PFSK-1 (cell line): Measurements from ENCODE around the gene CCDC17.

ENCODE experiments used
- FOXP2 ChIP-seq: optimal IDR thresholded peaks from 2 replicates; pipeline ENCODE3; 2011; ENCODE audit warnings: borderline replicate concordance, control low read depth, inconsistent platforms; ENCODE audit not compliant: insufficient read depth; ENCODE audit errors: extremely low read length, extremely low read depth
- POLR2AphosphoS5 ChIP-seq: IDR thresholded peaks from 2 replicates; pipeline ENCODE4 v1.6.1; 2012; ENCODE audit warnings: low read depth, mild to moderate bottlenecking, control low read depth, low read length, moderate library complexity
- SIN3A ChIP-seq: IDR thresholded peaks from 2 replicates; pipeline ENCODE4 v1.6.1; 2012; ENCODE audit warnings: mild to moderate bottlenecking, low read length, moderate library complexity, borderline replicate concordance; ENCODE audit not compliant: insufficient read depth
- TAF1 ChIP-seq: IDR thresholded peaks from 2 replicates; pipeline ENCODE4 v1.6.1; 2012; ENCODE audit warnings: low read length, control low read depth, borderline replicate concordance; ENCODE audit not compliant: insufficient read depth
- TF ChIP-seq, protein P1 (sequence below), 2 experiments: IDR thresholded peaks; 2 replicates each; pipeline versions ENCODE4 v1.6.1 to v1.8.0; 2011 to 2012; ENCODE audit warnings: low read depth in 2 of 2, low read length in 2 of 2, control low read depth in 1 of 2, inconsistent platforms in 1 of 2, mild to moderate bottlenecking in 1 of 2, moderate library complexity in 1 of 2; ENCODE audit not compliant: insufficient read depth in 1 of 2

Gene CCDC17

DNA sequence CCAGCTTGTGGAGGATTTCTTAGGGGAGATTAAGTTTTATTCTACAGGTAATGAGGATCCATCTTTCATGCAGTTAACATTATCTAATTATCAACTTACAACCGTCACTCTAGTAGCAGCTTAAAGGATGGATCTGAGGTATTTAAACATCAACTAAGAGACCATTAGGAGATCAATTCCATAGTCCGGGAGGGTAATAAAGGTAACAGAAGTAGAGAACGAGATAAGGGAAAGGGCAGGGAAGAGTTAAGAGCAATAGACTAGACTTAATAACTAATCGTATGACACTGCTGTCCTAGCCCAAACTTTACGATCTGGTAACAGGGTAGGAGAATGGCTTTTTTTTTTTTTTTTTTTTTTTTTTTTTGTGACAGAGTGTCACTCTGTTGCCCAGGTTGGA, 19.5 kb upstream of the CCDC17 start:
- TF ChIP-seq TAF1 (no peak), SIN3A (no peak), FOXP2 (no peak), POLR2AphosphoS5 (no peak)
- TF ChIP-seq, protein P1, sequence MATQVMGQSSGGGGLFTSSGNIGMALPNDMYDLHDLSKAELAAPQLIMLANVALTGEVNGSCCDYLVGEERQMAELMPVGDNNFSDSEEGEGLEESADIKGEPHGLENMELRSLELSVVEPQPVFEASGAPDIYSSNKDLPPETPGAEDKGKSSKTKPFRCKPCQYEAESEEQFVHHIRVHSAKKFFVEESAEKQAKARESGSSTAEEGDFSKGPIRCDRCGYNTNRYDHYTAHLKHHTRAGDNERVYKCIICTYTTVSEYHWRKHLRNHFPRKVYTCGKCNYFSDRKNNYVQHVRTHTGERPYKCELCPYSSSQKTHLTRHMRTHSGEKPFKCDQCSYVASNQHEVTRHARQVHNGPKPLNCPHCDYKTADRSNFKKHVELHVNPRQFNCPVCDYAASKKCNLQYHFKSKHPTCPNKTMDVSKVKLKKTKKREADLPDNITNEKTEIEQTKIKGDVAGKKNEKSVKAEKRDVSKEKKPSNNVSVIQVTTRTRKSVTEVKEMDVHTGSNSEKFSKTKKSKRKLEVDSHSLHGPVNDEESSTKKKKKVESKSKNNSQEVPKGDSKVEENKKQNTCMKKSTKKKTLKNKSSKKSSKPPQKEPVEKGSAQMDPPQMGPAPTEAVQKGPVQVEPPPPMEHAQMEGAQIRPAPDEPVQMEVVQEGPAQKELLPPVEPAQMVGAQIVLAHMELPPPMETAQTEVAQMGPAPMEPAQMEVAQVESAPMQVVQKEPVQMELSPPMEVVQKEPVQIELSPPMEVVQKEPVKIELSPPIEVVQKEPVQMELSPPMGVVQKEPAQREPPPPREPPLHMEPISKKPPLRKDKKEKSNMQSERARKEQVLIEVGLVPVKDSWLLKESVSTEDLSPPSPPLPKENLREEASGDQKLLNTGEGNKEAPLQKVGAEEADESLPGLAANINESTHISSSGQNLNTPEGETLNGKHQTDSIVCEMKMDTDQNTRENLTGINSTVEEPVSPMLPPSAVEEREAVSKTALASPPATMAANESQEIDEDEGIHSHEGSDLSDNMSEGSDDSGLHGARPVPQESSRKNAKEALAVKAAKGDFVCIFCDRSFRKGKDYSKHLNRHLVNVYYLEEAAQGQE (IDR thresholded peaks at IDR 0.05; ENCODE audit: insufficient read depth in 1 of 2, low read depth in 2 of 2, low read length in 2 of 2): no peak

DNA sequence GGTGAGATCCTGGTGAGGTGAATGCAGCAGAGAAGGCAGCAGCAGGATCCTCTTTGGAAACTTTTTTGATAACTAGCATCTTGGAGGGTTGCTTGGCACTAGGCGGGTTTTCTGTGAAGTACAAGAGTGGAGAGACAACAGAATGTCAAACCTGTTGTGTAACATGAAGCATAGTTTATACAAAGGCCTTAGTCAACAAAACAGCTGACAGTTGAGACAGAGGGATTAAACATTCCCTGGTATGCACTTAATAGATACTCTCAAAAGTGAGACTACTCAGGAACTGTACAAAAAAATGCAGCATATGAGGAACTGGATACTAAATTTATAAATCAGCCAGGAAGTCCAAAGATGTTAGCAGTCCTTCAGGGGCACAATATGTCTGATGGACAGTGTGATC, 16.4 kb upstream of the CCDC17 start:
- TF ChIP-seq TAF1: no peak
- TF ChIP-seq FOXP2: no peak
- no peak for TF ChIP-seq POLR2AphosphoS5
- TF ChIP-seq, protein P1 (IDR thresholded peaks at IDR 0.05; ENCODE audit: insufficient read depth in 1 of 2, low read depth in 2 of 2, low read length in 2 of 2): no peak
- no peak for TF ChIP-seq SIN3A

DNA sequence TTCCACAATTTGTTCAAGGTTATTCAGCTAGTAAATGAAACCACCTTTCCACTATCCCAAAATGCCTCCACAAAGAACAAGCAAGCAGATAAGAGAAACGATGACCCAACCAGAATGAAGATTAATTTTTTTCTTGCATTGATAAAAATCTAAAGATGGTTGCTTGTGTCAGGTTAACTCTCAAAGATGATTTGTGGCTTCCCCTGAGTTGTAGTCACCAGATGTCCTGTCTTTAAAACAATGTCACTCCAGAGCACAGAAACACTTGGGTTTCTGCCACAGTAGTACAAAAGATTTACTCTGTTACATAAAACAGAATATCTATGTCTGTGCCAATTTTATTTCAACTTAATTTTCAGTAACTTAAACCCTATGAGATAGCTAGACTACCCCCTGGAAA, 11.4 kb upstream of the CCDC17 start:
- TF ChIP-seq TAF1 (no peak), FOXP2 (no peak), POLR2AphosphoS5 (no peak), SIN3A (no peak)
- TF ChIP-seq, protein P1 (IDR thresholded peaks at IDR 0.05; ENCODE audit: insufficient read depth in 1 of 2, low read depth in 2 of 2, low read length in 2 of 2): no peak

DNA sequence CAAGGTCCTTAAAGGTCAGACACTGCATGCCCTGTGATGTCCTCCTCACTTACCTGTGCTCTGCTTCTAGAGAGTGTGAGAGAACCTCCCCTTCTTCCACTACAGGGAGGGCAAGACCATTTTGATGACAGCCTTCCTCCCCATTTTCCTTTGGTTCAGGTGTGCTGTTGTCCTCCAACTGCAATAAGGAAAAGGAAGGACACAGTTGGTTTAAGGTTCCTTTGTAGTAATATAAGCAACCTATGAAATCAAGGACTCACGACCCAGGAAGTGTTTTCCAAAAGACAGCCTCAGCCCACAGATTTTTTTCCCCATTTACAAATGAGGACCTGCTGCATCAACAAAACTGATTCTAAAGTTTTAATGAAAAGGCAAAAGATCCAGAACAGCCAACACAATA, 6.6 kb upstream of the CCDC17 start:
- TF ChIP-seq TAF1 (no peak), POLR2AphosphoS5 (no peak), FOXP2 (no peak), SIN3A (no peak)
- TF ChIP-seq, protein P1 (IDR thresholded peaks at IDR 0.05; ENCODE audit: insufficient read depth in 1 of 2, low read depth in 2 of 2, low read length in 2 of 2): no peak

DNA sequence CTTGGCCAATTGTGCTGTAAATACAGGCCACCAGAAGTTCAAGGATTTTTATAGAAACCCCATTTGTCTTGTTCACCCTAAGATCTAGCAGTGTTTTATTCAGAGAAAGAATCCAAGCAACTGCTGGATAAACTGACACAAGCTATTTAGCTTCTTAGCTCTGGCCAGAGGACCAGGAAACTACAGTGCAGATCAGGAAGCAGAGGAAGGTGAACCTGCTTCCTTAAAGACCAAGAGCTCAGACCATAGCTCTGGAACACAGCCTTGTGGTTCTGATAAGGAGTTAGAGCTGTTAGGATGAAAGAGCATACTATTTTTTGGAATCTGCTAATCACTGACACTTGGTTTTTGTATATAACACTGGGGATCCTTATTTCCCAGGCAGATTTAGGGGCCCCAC, 5.2 kb upstream of the CCDC17 start:
- no peak for TF ChIP-seq FOXP2
